Endothelial cell of umbilical vein (primary cell): Measurements from ENCODE around the gene TTC21B. TPM values are rescaled to one million over a fixed set of nuclear protein-coding genes. Genes with fewer than 3 reads are reported as not detected.

Source experiments
- BruUV-seq: library from RNA; stranded (reverse); fragments of 400-500 nt; replicated peaks from 2 replicates; lab custom pipeline; 2021; lab: Mats Ljungman, UMichigan
- CTCF ChIA-PET: fragments of 300-600, 350-600 bp; sonication (Branson Sonifier 250); formaldehyde crosslinking; loops from one replicate; lab custom pipeline; 2021; ENCODE audit warnings: antibody characterized with exemption, inconsistent platforms; lab: Charles Lee
- POLR2A ChIA-PET: fragments of 300-600, 350-600 bp; sonication (Branson Sonifier 250); formaldehyde crosslinking; loops from one replicate; lab custom pipeline; 2021; ENCODE audit warnings: antibody characterized with exemption, inconsistent platforms; lab: Charles Lee
- DNase-seq: peaks from one replicate; pipeline ENCODE4 v3.0.0-alpha.2; 2011; ENCODE audit warnings: low read depth, low spot score
- FAIRE-seq: peaks from 2 replicates; lab custom pipeline; 2011; peaks lifted over from hg19 to GRCh38; lab: Jason Lieb, UNC
- H2AFZ ChIP-seq: 2 replicates; pipeline ENCODE4 v1.6.0; 2012; ENCODE audit warnings: low read depth, low read length, control low read depth, inconsistent platforms
- H3K27ac ChIP-seq: 2 replicates; pipeline ENCODE4 v1.5.1; 2011; ENCODE audit warnings: low read depth, mild to moderate bottlenecking, control low read depth, low read length, moderate library complexity; ENCODE audit not compliant: insufficient read depth
- H3K27me3 ChIP-seq, 2 experiments: 2 replicates each; pipeline versions ENCODE4 v1.6.0 to v1.6.1; 2011; ENCODE audit warnings: low read length in 2 of 2, mixed read lengths in 1 of 2; ENCODE audit not compliant: control insufficient read depth in 2 of 2, insufficient read depth in 2 of 2
- H3K36me3 ChIP-seq, 2 experiments: 2 replicates in 1 of 2; 3 replicates in 1 of 2; pipeline ENCODE4 v1.5.1; 2011; ENCODE audit warnings: low read length in 2 of 2, mild to moderate bottlenecking in 1 of 2, moderate library complexity in 1 of 2; ENCODE audit not compliant: control insufficient read depth in 2 of 2, insufficient read depth in 2 of 2; ENCODE audit errors: extremely low read depth in 1 of 2
- H3K4me1 ChIP-seq: 3 replicates; pipeline ENCODE4 v1.5.1; 2011; ENCODE audit warnings: mild to moderate bottlenecking, low read length; ENCODE audit not compliant: control insufficient read depth, insufficient read depth; ENCODE audit errors: extremely low read depth
- H3K4me2 ChIP-seq: 2 replicates; pipeline ENCODE4 v1.6.1; 2011; ENCODE audit warnings: low read length, control low read depth, mixed read lengths; ENCODE audit not compliant: insufficient read depth
- H3K4me3 ChIP-seq, 3 experiments: fragments of 200-600 bp in 1 of 3; sonication (generic), shearing (Covaris generic) in 1 of 3; replicated peaks in 1 of 3; 2 replicates each; pipeline ENCODE4 v1.5.1; 2011 to 2016; ENCODE audit warnings: control low read depth in 3 of 3, low read length in 3 of 3, mild to moderate bottlenecking in 2 of 3, inconsistent platforms in 1 of 3, low read depth in 1 of 3, moderate library complexity in 1 of 3; ENCODE audit not compliant: insufficient read depth in 1 of 3
- H3K79me2 ChIP-seq: 2 replicates; pipeline ENCODE4 v1.6.0; 2012; ENCODE audit warnings: low read length, inconsistent platforms; ENCODE audit not compliant: control insufficient read depth, insufficient read depth
- H3K9ac ChIP-seq: replicated peaks from 2 replicates; pipeline ENCODE3; 2011; ENCODE audit warnings: low read length, control low read depth; ENCODE audit not compliant: insufficient read depth; ENCODE audit errors: extremely low read depth
- H3K9me1 ChIP-seq: replicated peaks from 3 replicates; pipeline ENCODE4 v1.6.0; 2011; ENCODE audit warnings: mild to moderate bottlenecking, low read length; ENCODE audit not compliant: control insufficient read depth, insufficient read depth; ENCODE audit errors: extremely low read depth
- H3K9me3 ChIP-seq: replicated peaks from 2 replicates; pipeline ENCODE4 v1.5.1; 2012; ENCODE audit warnings: low read length, inconsistent platforms; ENCODE audit not compliant: control insufficient read depth, insufficient read depth
- H4K20me1 ChIP-seq: replicated peaks from 2 replicates; pipeline ENCODE3; 2011; ENCODE audit warnings: mild to moderate bottlenecking, low read length; ENCODE audit not compliant: control insufficient read depth, insufficient read depth; ENCODE audit errors: extremely low read depth
- EZH2 ChIP-seq: IDR thresholded peaks from 2 replicates; pipeline ENCODE4 v1.6.1; 2012; ENCODE audit warnings: borderline replicate concordance, low read depth, mild to moderate bottlenecking, moderate library complexity, low read length, inconsistent platforms; ENCODE audit not compliant: severe bottlenecking
- FOS ChIP-seq: IDR thresholded peaks from 2 replicates; pipeline ENCODE4 v1.6.1; 2011; ENCODE audit warnings: mild to moderate bottlenecking, low read length, moderate library complexity, borderline replicate concordance; ENCODE audit not compliant: insufficient read depth
- GATA2 ChIP-seq: IDR thresholded peaks from 2 replicates; pipeline ENCODE4 v1.7.0; 2011; ENCODE audit warnings: low read depth, mild to moderate bottlenecking, moderate library complexity, mixed read lengths, low read length; ENCODE audit not compliant: insufficient read length, insufficient read depth
- JUN ChIP-seq: IDR thresholded peaks from 2 replicates; pipeline ENCODE4 v1.6.1; 2011; ENCODE audit warnings: borderline replicate concordance, low read depth; ENCODE audit not compliant: insufficient read length, insufficient read depth
- POLR2AphosphoS5 ChIP-seq: IDR thresholded peaks from 2 replicates; pipeline ENCODE4 v1.6.1; 2012; ENCODE audit warnings: low read depth, mild to moderate bottlenecking, control low read depth, low read length, moderate library complexity; ENCODE audit not compliant: insufficient read depth
- dilution Hi-C: fragments of 300-500 bp; cut with MboI; formaldehyde crosslinking; loops from one replicate; pipeline ENCODE4 v1.15.0; 2019; ENCODE audit warnings: low sequenced_read_pairs; ENCODE audit not compliant: extremely low pct_ligation_motif_present
- intact Hi-C: fragments of 100-400 bp; cut with micrococcal nuclease; formaldehyde crosslinking; loops from one replicate; pipeline ENCODE4 v1.10.0; 2022
- polyA plus RNA-seq, 4 experiments: library from polyadenylated mRNA; depleted of rRNA in 3 of 4; stranded (reverse) in 3 of 4; unstranded in 1 of 4; fragments of >200 nt; gene quantifications; 2 replicates each; pipeline versions ENCODE4 v1.2.1 to v1.2.3, GENCODE V29; 2011 to 2012; ENCODE audit warnings: missing spikeins in 1 of 4
- total RNA-seq: library from RNA; stranded (reverse); gene quantifications from 2 replicates; pipeline ENCODE4 v1.2.3, GENCODE V29; 2021
- TF ChIP-seq, protein P1 (sequence below), 2 donors: IDR thresholded peaks; 1 replicate in 1 of 2; 2 replicates in 1 of 2; pipeline ENCODE4 v1.5.1; 2011; ENCODE audit warnings: low read length in 2 of 2, mild to moderate bottlenecking in 2 of 2, moderate library complexity in 2 of 2, control low read depth in 1 of 2, inconsistent platforms in 1 of 2, low read depth in 1 of 2; ENCODE audit not compliant: insufficient read depth in 1 of 2; ENCODE audit errors: extremely low read depth in 1 of 2
- TF ChIP-seq, protein P2 (sequence below): IDR thresholded peaks from 2 replicates; pipeline ENCODE4 v1.6.1; 2011; ENCODE audit not compliant: insufficient read depth, insufficient read length

TTC21B gene
- total and polyA plus RNA-seq, 2 donors (not counting 3 experiments of a cell fraction or from before 2014, with no cell fraction given): 8.0 to 21.9 TPM

DNA sequence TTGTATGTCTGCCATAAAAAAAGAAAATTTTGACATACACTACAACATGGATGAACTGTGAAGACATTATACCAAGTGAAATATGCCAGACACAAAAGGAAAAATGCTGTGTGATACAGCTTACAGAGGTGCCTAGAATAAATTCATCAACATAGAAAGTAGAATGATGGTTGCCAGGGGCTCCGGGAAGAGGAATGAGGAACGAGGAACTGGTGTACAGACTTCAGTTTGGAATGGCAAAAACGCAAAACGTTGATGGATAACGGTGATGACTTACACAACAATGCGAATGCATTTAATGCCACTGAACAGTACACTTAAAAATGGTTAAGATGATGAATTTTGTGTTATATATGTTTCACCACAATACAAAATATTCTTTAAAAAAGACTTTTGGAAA is 61.0 kb downstream of the TTC21B start:
- Histone ChIP-seq H3K9me1 (no peaks in the 10 kb centered on the region), H3K4me1 (no peaks in the 10 kb centered on the region), H3K9ac (no peak overlapping the region), H3K4me2 (no peak overlapping the region), H4K20me1 (no peaks in the 10 kb centered on the region), H3K4me3 (no peak overlapping the region), H3K9me3 (no peaks in the 10 kb centered on the region), H3K79me2 (no peaks in the 10 kb centered on the region), H2AFZ (no peak overlapping the region), H3K27ac (no peak overlapping the region), H3K36me3 (peaks cover 5 to 14% of the 10 kb centered on the region in 2 experiments), H3K27me3 (no peaks in the 10 kb centered on the region)
- BruUV-seq: no TSS peak
- intact Hi-C loops (no loop called here), dilution Hi-C loops (no loop called here)
- CTCF ChIA-PET: interaction anchor here (0.8 to 2.0 kb wide), 3 partner anchors 9 to 235 kb away, joined by 3 to 6 read pairs (median 4); partner anchors contain the start of gene SCN1A
- DNase-seq: no peak
- TF ChIP-seq, protein P1, sequence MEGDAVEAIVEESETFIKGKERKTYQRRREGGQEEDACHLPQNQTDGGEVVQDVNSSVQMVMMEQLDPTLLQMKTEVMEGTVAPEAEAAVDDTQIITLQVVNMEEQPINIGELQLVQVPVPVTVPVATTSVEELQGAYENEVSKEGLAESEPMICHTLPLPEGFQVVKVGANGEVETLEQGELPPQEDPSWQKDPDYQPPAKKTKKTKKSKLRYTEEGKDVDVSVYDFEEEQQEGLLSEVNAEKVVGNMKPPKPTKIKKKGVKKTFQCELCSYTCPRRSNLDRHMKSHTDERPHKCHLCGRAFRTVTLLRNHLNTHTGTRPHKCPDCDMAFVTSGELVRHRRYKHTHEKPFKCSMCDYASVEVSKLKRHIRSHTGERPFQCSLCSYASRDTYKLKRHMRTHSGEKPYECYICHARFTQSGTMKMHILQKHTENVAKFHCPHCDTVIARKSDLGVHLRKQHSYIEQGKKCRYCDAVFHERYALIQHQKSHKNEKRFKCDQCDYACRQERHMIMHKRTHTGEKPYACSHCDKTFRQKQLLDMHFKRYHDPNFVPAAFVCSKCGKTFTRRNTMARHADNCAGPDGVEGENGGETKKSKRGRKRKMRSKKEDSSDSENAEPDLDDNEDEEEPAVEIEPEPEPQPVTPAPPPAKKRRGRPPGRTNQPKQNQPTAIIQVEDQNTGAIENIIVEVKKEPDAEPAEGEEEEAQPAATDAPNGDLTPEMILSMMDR (IDR thresholded peaks at IDR 0.05; ENCODE audit: extremely low read depth in 1 of 2, insufficient read depth in 1 of 2, low read depth in 1 of 2, low read length in 2 of 2): no peak
- TF ChIP-seq, protein P2, sequence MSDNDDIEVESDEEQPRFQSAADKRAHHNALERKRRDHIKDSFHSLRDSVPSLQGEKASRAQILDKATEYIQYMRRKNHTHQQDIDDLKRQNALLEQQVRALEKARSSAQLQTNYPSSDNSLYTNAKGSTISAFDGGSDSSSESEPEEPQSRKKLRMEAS: no peak
- TF ChIP-seq FOS: no peak
- TF ChIP-seq EZH2: no peak
- no peak for TF ChIP-seq POLR2AphosphoS5
- TF ChIP-seq JUN: no peak
- TF ChIP-seq GATA2: no peak
- POLR2A ChIA-PET: no interaction called here
- FAIRE-seq: no peak
